ENCODE data around the gene EIF3I. TPM values are rescaled to one million over a fixed set of nuclear protein-coding genes. Genes with fewer than 3 reads are reported as not detected.

Gene EIF3I
- total and polyA plus RNA-seq, 2 of the 8 experiments (the other 6 are each of a cell fraction or from before 2014, with no cell fraction given), result 247 to 346 TPM

- no peak overlapping the region for H4K8ac ChIP-seq (ENCODE audit: extremely low read depth, insufficient read depth, low read length)
- no peak overlapping the region for H2AFZ ChIP-seq (ENCODE audit: low read length)
- 94% methylated on average over 7 of the region's 7 CpGs; no CpG with 5 or more reads in 1 of the 2 experiments for WGBS, 2 experiments (ENCODE audit: extremely low coverage in 1 of 2, insufficient coverage in 1 of 2, insufficient read length in 1 of 2, insufficient replicate concordance in 2 of 2, low coverage in 1 of 2, low lambda C conversion rate in 2 of 2, missing lambda C conversion rate in 1 of 2)
- H2BK120ac ChIP-seq (replicated peaks; ENCODE audit: low read depth, low read length), result no peak overlapping the region
- no peak overlapping the region for H3K4me3 ChIP-seq (ENCODE audit: extremely low read depth in 1 of 4, insufficient read depth in 2 of 4, low read depth in 3 of 4, low read length in 4 of 4)
- H3K79me1 ChIP-seq (ENCODE audit: low read depth, low read length), result peaks cover 2% of the 10 kb centered on the region; the same call in 1 of the 2 replicates
- no peak overlapping the region for H2BK20ac ChIP-seq (ENCODE audit: low read length)
- no peak overlapping the region for H3K18ac ChIP-seq (ENCODE audit: extremely low read depth, low read length)
- FAIRE-seq (no peak), DNase-seq (ENCODE audit: low read depth in 1 of 2, low spot score in 2 of 2) (no peak)
- H3K56ac ChIP-seq (replicated peaks; ENCODE audit: insufficient read length, low read depth, low read length), result no peak overlapping the region
- peaks cover 6% of the 10 kb centered on the region for H3K23me2 ChIP-seq (ENCODE audit: low read depth, low read length)
- H3K9me3 ChIP-seq (ENCODE audit: insufficient read depth in 2 of 2, low read depth in 1 of 2, low read length in 1 of 2), result no peaks in the 10 kb centered on the region
- CTCF ChIA-PET (ENCODE audit: partially characterized antibody), result interaction anchor here (0.6 to 6.8 kb wide), 6 partner anchors 12 to 546 kb away, joined by 3 to 38 read pairs (median 4); partner anchors contain the start of gene FAM167B
- H4K5ac ChIP-seq (ENCODE audit: insufficient read length, low read depth, low read length), result no peak overlapping the region
- no peak overlapping the region for H3K27ac ChIP-seq (ENCODE audit: low read depth, low read length)
- no peak for TF ChIP-seq POLR2AphosphoS5 (IDR thresholded peaks at IDR 0.05; ENCODE audit: low read depth, low read length)
- TF ChIP-seq RAD21 (IDR thresholded peaks at IDR 0.05 in 1 of 2, conservative IDR thresholded peaks at IDR 0.05 in 1 of 2; ENCODE audit: low read depth in 2 of 2, low read length in 2 of 2), result peak in 1 of 2 experiments; percentile 23; a peak in 1 of 4 replicates
- no peaks in the 10 kb centered on the region for H3K79me2 ChIP-seq (ENCODE audit: control insufficient read depth in 1 of 2, insufficient read depth in 2 of 2, low read length in 2 of 2)
- H2BK12ac ChIP-seq (ENCODE audit: low read depth, low read length), result no peak overlapping the region
- H3K4me2 ChIP-seq (ENCODE audit: insufficient read depth in 1 of 2, low read depth in 2 of 2, low read length in 2 of 2), result no peak overlapping the region
- POLR2A ChIA-PET (ENCODE audit: partially characterized antibody), result interaction anchor here (1.1 to 9.1 kb wide), 8 partner anchors 9 to 102 kb away, joined by 5 to 73 read pairs (median 12); partner anchors contain the start of gene MARCKSL1
- peaks cover 0 to 2% (median 0%) of the 10 kb centered on the region in 4 experiments; a peak in 1 of 7 replicates for H3K4me1 ChIP-seq (replicated peaks in 1 of 4; ENCODE audit: control insufficient read depth in 3 of 4, insufficient read depth in 4 of 4, low read length in 3 of 4)
- no peak overlapping the region for H2BK5ac ChIP-seq (ENCODE audit: low read depth, low read length)
- no peak overlapping the region for H2AK5ac ChIP-seq (ENCODE audit: low read depth, low read length)
- H3K14ac ChIP-seq (ENCODE audit: insufficient read length), result no peak overlapping the region
- no peaks in the 10 kb centered on the region for H3K27me3 ChIP-seq (replicated peaks in 1 of 4; ENCODE audit: control insufficient read depth in 3 of 4, extremely low read depth in 1 of 4, insufficient read depth in 3 of 4, low read length in 3 of 4)
- peaks cover 0 to 8% of the 10 kb centered on the region in 2 experiments for H4K20me1 ChIP-seq (replicated peaks in 1 of 2; ENCODE audit: control insufficient read depth in 1 of 2, insufficient read depth in 2 of 2, low read length in 2 of 2)
- H3K23ac ChIP-seq (ENCODE audit: insufficient read length), result no peak overlapping the region
- H2BK15ac ChIP-seq (ENCODE audit: low read length), result no peak overlapping the region
- peaks cover 8 to 34% (median 24%) of the 10 kb centered on the region in 4 experiments; a peak in 7 of 8 replicates for H3K36me3 ChIP-seq (ENCODE audit: control insufficient read depth in 2 of 4, insufficient read depth in 4 of 4, low read length in 3 of 4)
- no peak overlapping the region for H3K4ac ChIP-seq (replicated peaks; ENCODE audit: insufficient read length, low read depth, low read length)
- H3K9ac ChIP-seq (replicated peaks in 1 of 4; ENCODE audit: extremely low read depth in 1 of 4, low read depth in 3 of 4, low read length in 3 of 4), result no peak overlapping the region
- no peak overlapping the region for H4K91ac ChIP-seq (replicated peaks; ENCODE audit: insufficient read length, low read length)
Observed at GRCh38 chr1:32234792-32235191, 12.6 kb downstream of the EIF3I start.
